Thyroid gland (tissue), 4 donors: ENCODE measurements around the gene GRIN2A. TPM values are rescaled to one million over a fixed set of nuclear protein-coding genes. Genes with fewer than 3 reads are reported as not detected.

Source experiments
- DNase-seq, 2 donors: peaks; one replicate each; pipeline ENCODE4 v3.0.0-alpha.2; 2019
- H3K27ac ChIP-seq, 3 donors: fragments of 200-600 bp; sonication (generic); 1 replicate in 2 of 3; 2 replicates in 1 of 3; pipeline ENCODE4 v1.5.1; 2016 to 2019; ENCODE audit warnings: mild to moderate bottlenecking in 1 of 3, moderate library complexity in 1 of 3
- H3K27me3 ChIP-seq: fragments of 200-600 bp; sonication (generic); one replicate; pipeline ENCODE4 v1.5.1; 2019
- H3K36me3 ChIP-seq, 2 donors: fragments of 200-600 bp; sonication (generic); one replicate each; pipeline ENCODE4 v1.5.1; 2016 to 2019
- H3K4me1 ChIP-seq, 2 donors: fragments of 200-600 bp; sonication (generic); one replicate each; pipeline ENCODE4 v1.5.1; 2017 to 2019
- H3K4me3 ChIP-seq, 3 donors: fragments of 200-600 bp; sonication (generic); replicated peaks in 1 of 3; 1 replicate in 2 of 3; 2 replicates in 1 of 3; pipeline ENCODE4 v1.5.1; 2016; ENCODE audit warnings: mild to moderate bottlenecking in 1 of 3
- H3K9me3 ChIP-seq: fragments of 200-600 bp; sonication (generic); one replicate; pipeline ENCODE4 v1.5.1; 2017
- POLR2A ChIP-seq, 2 donors: fragments of 450-650 bp; IDR thresholded peaks; one replicate each; pipeline ENCODE4 v1.6.1; 2017; ENCODE audit warnings: antibody characterized with exemption in 2 of 2, mild to moderate bottlenecking in 2 of 2, moderate library complexity in 1 of 2
- WGBS, 2 donors: methylation state at CpG; one replicate each; pipeline ENCODE4 v1.1.5; 2017; 5-methylcytosine and 5-hydroxymethylcytosine counted together
- intact Hi-C: fragments of 100-400 bp; cut with DNase I; formaldehyde crosslinking; loops from one replicate; pipeline ENCODE4 v1.15.1; 2023
- total RNA-seq, 4 donors: library from RNA; depleted of rRNA; stranded (reverse); fragments of >200 nt; gene quantifications; one replicate each; pipeline ENCODE4 v1.2.3, GENCODE V29; 2016
- TF ChIP-seq, protein P1 (sequence below), 6 experiments: fragments of 200-600 bp in 3 of 6; fragments of 450-650 bp in 3 of 6; sonication (generic) in 3 of 6; IDR thresholded peaks; one replicate each; pipeline ENCODE4 v1.5.1; 2016 to 2019; ENCODE audit warnings: antibody characterized with exemption in 6 of 6, mild to moderate bottlenecking in 2 of 6, inconsistent platforms in 1 of 6, moderate library complexity in 1 of 6

Gene GRIN2A
- total RNA-seq, 4 donors from 2014 or later: 0.11 to 1.3 (median 0.53) TPM

GRCh38 chr16:9921997-9922396 lies 260.2 kb downstream of the GRIN2A start:
- no peak overlapping the region for H3K27ac ChIP-seq
- intact Hi-C loops: no loop called here
- H3K27me3 ChIP-seq: no peaks in the 10 kb centered on the region
- no peak for DNase-seq
- no peak for TF ChIP-seq POLR2A (IDR thresholded peaks at IDR 0.05)
- TF ChIP-seq, protein P1, sequence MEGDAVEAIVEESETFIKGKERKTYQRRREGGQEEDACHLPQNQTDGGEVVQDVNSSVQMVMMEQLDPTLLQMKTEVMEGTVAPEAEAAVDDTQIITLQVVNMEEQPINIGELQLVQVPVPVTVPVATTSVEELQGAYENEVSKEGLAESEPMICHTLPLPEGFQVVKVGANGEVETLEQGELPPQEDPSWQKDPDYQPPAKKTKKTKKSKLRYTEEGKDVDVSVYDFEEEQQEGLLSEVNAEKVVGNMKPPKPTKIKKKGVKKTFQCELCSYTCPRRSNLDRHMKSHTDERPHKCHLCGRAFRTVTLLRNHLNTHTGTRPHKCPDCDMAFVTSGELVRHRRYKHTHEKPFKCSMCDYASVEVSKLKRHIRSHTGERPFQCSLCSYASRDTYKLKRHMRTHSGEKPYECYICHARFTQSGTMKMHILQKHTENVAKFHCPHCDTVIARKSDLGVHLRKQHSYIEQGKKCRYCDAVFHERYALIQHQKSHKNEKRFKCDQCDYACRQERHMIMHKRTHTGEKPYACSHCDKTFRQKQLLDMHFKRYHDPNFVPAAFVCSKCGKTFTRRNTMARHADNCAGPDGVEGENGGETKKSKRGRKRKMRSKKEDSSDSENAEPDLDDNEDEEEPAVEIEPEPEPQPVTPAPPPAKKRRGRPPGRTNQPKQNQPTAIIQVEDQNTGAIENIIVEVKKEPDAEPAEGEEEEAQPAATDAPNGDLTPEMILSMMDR (IDR thresholded peaks at IDR 0.05): no peak
- no peaks in the 10 kb centered on the region for H3K4me1 ChIP-seq
- 81 to 82% methylated on average over 1 of the region's 1 CpG for WGBS, 2 donors
- H3K36me3 ChIP-seq: no peaks in the 10 kb centered on the region
- no peak overlapping the region for H3K4me3 ChIP-seq
- H3K9me3 ChIP-seq: no peaks in the 10 kb centered on the region

DNA sequence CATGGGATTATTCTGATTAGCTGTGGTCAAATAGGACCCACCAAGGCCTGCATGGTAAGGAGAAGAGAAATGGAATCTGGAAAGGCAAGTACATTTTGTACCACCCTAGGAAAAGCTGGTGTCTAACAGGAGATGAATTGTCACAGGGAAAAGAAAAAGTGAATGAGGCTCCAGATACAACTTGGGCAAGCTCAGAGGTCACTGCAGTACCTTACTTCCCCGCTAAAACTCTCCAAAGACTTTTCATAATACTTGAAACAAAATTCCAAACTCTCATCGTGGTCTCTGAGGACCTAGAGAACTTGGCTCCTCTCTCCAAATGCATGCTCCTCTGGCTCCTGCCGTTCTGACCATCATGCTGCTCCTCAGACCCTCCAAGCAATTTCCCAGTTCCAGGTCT lies 262.8 kb downstream of the GRIN2A start:
- no peaks in the 10 kb centered on the region for H3K9me3 ChIP-seq
- DNase-seq: no peak
- H3K27me3 ChIP-seq: no peaks in the 10 kb centered on the region
- intact Hi-C loops: no loop called here
- TF ChIP-seq, protein P1 (IDR thresholded peaks at IDR 0.05): no peak
- no peak for TF ChIP-seq POLR2A (IDR thresholded peaks at IDR 0.05)
- peaks cover 0 to 2% of the 10 kb centered on the region in 2 donors for H3K4me1 ChIP-seq
- no peak overlapping the region for H3K27ac ChIP-seq
- no peaks in the 10 kb centered on the region for H3K36me3 ChIP-seq
- no peak overlapping the region for H3K4me3 ChIP-seq
- WGBS, 2 donors: 41 to 51% methylated on average over 3 of the region's 3 CpGs

DNA sequence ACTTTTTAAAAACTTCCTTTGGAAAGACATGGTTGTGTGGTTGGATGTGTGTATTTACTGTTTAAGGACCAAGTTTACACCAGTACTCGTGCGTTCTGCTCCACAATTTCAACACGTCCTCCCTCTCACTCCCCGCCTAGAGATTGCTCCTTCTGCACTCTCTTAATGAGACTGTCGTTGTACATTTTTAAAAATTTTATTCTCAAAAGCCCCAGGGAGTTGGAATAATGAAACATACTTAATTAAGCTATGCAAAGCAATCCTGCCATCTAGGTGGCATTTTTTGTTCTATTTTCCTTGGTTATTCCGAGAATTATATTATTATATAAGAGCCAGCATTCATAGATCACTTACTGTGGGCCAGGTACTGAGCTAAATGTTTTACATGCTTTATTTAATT lies 264.5 kb downstream of the GRIN2A start:
- WGBS, 2 donors: 78 to 85% methylated on average over 6 of the region's 6 CpGs
- no peak overlapping the region for H3K4me3 ChIP-seq
- DNase-seq: no peak
- no peak for TF ChIP-seq POLR2A (IDR thresholded peaks at IDR 0.05)
- TF ChIP-seq, protein P1 (IDR thresholded peaks at IDR 0.05): no peak
- H3K9me3 ChIP-seq: no peaks in the 10 kb centered on the region
- H3K27ac ChIP-seq: no peak overlapping the region
- intact Hi-C loops: no loop called here
- H3K27me3 ChIP-seq: no peaks in the 10 kb centered on the region
- H3K36me3 ChIP-seq: no peaks in the 10 kb centered on the region
- H3K4me1 ChIP-seq: peaks cover 10 to 20% of the 10 kb centered on the region in 2 donors

DNA sequence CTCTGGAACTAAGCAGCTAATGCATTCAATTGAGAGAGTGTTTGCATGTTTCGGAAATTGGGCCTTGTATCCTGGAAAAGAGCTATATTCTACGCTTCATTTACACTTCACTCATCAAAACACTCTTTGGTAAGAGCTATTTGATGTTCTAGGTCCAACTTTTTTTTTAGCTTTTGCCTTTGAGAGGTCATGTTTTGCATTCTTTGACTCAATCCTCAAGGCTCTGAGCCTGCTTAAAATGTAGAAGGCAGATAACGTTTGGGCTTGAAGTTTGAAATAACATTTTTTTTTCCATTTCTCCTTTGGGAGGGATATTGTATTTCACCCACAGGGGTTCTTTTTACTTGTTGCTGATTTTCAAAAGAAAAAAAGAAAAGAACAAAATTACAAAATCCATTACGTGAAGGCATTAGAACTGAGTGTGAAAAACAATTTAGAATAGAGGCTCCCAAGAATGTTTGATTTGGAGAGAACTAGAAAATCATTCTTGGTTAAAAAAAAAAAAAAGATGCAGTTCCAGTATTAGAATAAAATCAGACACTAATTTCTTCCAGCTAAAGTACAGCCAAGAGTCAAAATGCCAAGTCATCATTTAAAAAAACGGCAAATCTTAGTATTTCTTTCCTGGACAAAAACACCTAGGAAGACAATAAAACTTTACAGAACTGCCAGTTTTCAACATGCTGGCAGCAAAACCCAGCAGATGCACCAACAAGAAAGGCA lies 268.5 kb downstream of the GRIN2A start:
- H3K27ac ChIP-seq: peak overlapping the region; percentile 2 to 65 (median 52)

GRCh38 chr16:9911989-9912388 lies 270.2 kb downstream of the GRIN2A start:
- 95% methylated on average over 4 of the region's 4 CpGs for WGBS, 2 donors
- no peak for TF ChIP-seq POLR2A (IDR thresholded peaks at IDR 0.05)
- TF ChIP-seq, protein P1 (IDR thresholded peaks at IDR 0.05): no peak
- H3K4me3 ChIP-seq: no peak overlapping the region
- no peak for DNase-seq
- no peaks in the 10 kb centered on the region for H3K27me3 ChIP-seq
- peaks cover 10 to 35% of the 10 kb centered on the region in 2 donors for H3K4me1 ChIP-seq
- intact Hi-C loops: no loop called here
- no peaks in the 10 kb centered on the region for H3K9me3 ChIP-seq
- no peak overlapping the region for H3K27ac ChIP-seq
- H3K36me3 ChIP-seq: no peaks in the 10 kb centered on the region

More for the DNA sequence above, 268.5 kb downstream of the GRIN2A start:
- TF ChIP-seq, protein P1 (IDR thresholded peaks at IDR 0.05): no peak
- TF ChIP-seq POLR2A (IDR thresholded peaks at IDR 0.05): no peak
- no peak overlapping the region for H3K4me3 ChIP-seq
- no peaks in the 10 kb centered on the region for H3K27me3 ChIP-seq
- no peak for DNase-seq
- H3K4me1 ChIP-seq: peaks cover 10 to 23% of the 10 kb centered on the region in 2 donors
- WGBS, 2 donors: 29 to 47% methylated on average over 5 of the region's 5 CpGs
- no peaks in the 10 kb centered on the region for H3K9me3 ChIP-seq
- intact Hi-C loops: no loop called here
- H3K36me3 ChIP-seq: no peaks in the 10 kb centered on the region
